ENCODE data around the gene CCNI.
"Not testable (repeated sequence)": the region's sequence is repeated elsewhere in the genome, so short reads cannot be mapped to it uniquely, and the experiment has no call there.

Gene CCNI

GRCh38 chr4:77037168-77037567, 38.6 kb downstream of the CCNI start:
- DNase-seq, result not testable (repeated sequence)

DNA sequence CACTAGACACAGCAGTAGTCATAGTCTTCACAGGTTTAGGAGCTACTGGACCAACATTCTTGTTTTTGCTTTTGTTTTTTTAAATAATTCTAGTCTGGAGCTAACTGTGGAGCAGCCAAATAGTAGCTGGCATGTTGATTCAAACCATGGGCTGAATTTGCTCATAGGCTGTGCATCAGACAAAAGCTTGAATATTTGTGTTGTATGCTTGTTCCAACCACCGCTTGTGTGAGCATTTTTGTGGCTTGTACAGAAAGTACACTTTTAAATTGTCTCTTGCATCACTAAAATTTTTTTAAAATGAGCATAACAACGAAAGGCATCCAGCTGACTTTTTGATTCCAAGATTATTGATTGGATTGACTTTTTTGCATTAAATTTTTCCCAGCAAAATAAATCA, 39.6 kb downstream of the CCNI start:
- no peak for DNase-seq

- DNase-seq, result no peak
These were observed 40.6 kb downstream of the CCNI start for GRCh38 chr4:77035153-77035552.

GRCh38 chr4:77031544-77031943, 44.2 kb downstream of the CCNI start:
- no peak for DNase-seq

DNA sequence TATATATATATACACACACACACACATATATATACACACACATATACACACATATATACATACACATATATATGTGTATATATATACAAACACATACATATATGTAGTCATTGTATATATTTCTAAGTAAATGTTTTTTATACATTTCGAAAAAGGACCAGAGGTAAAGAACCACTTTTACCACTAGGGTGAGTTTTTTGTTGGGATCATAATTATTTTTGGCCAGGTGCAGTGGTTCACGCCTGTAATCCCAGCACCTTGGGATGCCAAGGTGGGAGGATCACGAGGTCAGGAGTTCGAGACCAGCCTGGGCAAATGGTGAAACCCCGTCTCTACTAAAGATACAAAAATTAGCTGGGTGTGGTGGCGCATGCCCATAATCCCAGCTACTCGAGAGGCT, 46.0 kb downstream of the CCNI start:
- not testable (repeated sequence) for DNase-seq

DNA sequence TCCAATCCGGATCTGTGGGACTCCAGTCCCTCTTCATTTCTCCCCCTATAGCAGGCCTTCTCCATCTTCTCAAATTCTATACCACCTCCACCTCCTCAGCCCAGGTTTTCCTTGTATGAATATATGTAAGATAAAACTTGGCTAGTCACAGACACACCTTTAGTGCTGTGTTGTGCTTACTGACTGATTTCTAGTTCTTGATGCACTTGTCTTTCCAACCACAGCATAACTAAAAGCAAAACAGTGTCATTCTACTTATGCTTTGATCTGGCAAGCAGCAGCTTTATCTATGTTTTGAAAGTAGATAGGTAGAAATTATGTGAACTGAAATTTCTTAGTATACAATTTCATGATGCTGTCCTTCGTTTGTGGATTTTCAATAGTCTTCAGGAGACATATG, 47.5 kb downstream of the CCNI start:
- DNase-seq, result no peak

DNA sequence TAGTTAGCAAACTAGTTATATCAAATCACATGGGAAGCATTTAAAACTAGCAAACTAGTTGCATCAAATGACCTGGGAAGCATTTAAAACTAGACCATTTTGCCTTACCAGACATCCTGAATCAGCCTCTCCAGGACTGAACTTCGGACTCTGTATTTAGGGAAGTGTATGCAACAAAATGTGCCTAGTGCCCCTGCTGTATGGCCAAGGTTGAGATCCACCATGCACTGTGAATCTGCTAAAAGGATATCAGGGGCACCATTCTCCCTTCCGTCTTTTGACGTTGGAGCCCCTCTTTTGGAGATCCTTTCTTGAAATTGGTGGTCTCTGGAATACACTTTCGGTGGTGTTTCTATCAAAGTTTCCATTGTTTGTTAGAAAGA, 49.5 kb downstream of the CCNI start:
- no peak for DNase-seq

DNA sequence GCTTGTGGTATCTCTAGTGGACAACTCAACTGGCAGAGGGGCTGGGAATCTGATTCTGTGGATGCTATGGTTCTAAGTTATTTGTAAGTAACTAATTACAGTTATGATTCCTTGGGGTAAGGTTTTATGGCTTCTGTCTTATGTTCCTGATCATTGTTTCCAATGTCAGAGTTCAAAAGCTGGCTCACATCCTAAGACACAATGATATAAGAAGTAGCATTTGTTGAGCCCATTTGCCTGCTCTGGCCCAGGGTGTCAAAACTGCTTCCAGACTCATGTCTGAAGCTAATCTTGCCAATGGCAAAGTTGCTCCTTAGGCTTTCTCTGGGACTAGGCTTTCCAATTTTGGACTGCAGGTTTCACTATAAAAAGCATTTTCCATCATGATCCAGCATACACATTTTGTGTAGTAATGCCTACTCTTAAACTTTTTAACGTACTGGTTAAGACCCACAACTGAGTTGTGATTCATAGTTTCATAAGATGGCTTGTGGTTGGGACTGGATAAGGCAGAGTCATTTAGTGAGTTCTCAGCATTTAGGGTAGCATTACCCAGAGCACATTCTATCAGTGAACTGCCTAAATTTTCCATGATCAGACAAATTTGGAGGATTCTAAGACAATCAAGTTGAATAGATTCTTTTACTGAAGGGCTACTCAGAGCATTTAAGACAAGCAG, 50.0 kb downstream of the CCNI start:
- DNase-seq, result no peak

GRCh38 chr4:77023920-77024319, 51.9 kb downstream of the CCNI start:
- DNase-seq, result no peak

DNA sequence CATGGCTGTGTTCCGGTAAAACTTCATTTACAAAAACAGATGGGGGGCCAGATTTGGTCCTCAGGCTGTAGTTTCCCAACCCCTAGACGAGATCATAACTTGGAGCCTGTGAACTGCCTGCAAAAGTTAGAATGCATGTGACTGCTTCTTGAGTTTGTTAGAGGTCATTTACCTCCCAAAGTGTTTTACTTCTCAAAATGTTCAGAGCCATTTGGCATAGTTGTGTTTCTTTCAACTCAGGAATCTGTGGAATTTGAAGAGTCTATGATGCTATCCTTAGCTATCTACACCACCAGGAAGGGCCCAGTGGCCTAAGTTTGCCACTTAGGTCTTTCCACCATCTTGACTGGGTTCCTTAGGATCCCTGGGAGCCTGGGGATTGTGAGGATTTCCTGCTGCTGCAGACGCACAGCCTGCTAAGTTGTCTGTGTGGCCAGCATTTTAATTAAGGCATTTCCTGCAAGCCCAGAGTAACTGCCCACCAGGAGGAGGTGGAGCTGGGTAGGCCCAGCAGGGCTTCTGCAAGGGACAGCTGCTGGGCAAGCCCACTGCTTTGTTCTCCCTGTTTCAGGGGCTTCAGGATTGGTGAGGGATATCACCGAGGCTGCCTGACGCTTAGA, 53.1 kb downstream of the CCNI start:
- DNase-seq, result no peak

DNA sequence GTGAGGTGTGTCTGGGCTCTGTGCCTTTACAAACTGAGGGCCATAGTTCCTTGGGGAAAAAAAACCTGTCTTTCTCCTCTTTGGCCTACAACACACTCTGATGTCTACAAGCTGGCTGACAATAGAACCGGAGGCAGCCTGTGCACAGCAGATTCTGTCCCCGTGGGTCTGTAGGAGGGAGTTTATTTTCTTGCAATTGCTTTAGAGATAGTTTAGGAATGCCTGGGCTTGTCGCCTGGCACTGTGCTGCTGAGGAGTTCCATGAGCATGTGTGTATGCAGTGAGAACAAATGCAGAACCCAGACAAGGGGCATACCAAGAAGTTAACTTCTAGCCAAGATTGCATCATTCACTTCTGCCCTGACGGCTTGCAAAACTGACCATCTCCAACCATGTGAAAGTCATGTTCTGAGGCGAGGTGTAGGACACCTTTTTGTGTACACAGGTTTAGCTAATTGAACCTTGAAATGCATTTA, 54.1 kb downstream of the CCNI start:
- DNase-seq, result no peak

DNA sequence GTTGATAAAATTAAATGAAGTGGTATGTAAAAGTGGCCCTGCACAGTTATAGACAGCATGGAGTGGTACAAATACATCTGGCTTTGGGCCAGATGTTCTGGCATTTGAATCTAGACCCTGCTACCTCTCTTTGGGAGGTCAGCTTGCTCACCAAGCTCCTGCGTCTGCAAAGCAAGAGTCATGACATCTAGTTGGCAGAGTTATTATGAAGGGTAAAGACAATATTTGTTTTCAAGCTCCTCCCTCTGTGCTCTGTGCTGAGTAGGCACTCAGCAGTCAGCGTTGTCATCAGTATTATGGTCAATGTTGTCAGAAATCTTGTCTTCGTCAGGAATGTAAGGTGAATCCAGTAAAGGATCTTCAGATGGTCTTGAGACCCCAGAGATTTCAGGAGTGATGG, 55.8 kb downstream of the CCNI start:
- DNase-seq, result no peak

DNA sequence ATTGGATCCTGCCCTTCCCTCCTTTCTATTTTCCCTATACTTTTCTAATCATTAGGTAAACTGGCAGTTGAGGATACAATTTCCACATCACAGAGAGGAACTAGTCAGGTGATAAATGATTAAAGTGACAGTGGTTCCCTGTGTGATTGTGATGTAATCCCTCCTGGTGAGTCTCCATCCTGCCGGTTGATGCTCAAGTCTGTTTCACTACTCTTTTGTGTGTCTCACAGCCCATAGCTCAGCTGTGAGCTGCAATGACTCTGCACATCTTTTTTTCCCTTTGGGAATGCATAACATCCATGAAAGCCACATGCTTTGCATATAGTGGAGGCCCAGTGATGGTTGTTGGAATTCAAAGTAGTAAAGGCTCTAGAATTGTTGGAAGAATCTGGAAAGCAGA, 60.4 kb downstream of the CCNI start:
- DNase-seq, result no peak

GRCh38 chr4:77014256-77014655, 61.5 kb downstream of the CCNI start:
- DNase-seq, result no peak

DNA sequence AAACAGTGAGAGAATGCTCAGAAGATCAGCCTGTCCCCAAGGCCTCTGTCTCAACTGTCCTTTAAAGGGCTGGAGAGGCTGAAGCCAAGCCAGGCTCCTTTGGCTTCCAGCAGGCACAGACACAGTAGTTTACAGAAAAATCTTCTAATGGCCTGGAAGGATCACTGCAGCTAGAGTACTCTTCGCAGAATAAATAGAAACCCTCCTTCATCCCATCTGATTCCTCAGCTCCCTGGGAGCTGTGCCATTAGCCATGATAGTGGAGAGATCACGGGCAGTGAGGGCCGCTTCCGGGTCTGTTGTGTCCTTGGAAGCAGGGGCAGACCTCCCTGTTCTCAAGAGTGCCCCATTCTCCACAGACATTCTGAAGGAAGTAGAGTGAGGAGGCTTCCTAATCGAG, 63.1 kb downstream of the CCNI start:
- DNase-seq, result no peak

DNA sequence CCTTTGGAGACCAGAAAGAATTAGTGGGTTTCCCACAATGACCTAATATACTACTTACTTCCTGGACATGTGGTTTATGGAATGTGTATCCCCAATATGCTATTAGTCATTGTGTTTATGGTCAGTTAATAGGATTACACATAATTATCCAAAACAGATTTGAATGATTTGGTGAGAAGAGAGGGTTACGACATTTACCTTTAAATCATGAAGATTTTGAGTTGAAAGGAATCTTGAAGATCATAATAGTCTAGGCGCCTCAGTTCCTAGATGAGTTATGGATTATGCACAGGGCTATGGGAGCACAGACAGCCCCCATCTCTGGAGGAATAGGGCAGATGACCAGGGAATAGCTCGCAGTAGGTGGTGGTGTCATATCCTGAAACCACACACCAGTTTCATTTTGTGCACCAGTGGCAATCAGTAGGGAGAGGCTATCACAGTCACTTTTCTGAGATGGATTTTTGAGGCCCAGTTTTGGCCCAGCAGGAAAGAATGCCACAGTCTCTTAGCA, 64.9 kb downstream of the CCNI start:
- DNase-seq, result no peak

- no peak for DNase-seq
These were observed 66.2 kb downstream of the CCNI start for GRCh38 chr4:77009511-77010115.

- no peak for DNase-seq
These were observed 68.2 kb downstream of the CCNI start for GRCh38 chr4:77007358-77008230.

DNA sequence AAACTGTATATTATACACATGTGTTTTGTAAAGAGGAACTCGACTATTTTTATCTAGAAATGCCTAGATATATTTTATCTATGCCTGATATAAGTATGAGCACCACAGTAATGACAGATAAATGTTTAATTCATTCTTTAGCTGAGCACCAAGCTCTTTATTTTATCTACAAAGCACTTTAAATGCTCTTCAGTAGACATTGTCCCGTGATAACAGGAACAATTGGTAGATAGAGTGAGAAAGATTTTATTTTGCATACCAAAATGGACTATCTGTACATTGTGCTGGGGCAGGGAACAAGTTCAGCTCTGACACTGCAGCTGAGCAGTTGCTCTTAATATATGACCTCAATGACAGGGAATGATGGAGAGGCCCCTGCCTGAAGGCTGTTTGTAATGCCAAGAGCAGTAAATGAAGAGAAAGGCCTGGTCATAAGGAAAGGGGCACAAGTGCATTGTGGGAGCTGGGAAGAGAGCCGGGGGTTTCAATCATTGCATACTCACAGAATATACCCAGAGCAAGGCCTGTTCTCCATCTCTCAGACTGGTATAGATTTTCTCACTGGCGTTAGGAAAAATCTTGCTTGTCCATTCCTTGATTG, 68.9 kb downstream of the CCNI start:
- DNase-seq, result no peak

DNA sequence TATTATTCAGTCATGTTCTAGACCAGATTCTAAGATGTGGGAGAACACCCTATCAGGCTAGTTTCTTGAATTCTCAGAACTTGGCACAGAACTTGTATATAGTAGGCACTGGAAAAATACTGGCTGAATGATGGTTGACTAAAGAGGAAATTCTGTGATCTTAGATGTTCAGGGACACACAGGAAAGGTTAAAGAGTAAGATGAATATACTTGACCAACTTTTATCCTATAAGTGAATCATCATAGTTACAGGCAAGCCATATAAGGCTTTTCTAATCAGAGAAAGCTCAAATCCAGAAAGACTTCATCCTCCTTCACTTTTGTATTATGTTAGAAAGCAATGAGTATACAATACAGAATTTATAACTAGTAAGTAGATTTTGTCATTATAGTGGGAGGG, 72.4 kb downstream of the CCNI start:
- DNase-seq, result no peak

DNA sequence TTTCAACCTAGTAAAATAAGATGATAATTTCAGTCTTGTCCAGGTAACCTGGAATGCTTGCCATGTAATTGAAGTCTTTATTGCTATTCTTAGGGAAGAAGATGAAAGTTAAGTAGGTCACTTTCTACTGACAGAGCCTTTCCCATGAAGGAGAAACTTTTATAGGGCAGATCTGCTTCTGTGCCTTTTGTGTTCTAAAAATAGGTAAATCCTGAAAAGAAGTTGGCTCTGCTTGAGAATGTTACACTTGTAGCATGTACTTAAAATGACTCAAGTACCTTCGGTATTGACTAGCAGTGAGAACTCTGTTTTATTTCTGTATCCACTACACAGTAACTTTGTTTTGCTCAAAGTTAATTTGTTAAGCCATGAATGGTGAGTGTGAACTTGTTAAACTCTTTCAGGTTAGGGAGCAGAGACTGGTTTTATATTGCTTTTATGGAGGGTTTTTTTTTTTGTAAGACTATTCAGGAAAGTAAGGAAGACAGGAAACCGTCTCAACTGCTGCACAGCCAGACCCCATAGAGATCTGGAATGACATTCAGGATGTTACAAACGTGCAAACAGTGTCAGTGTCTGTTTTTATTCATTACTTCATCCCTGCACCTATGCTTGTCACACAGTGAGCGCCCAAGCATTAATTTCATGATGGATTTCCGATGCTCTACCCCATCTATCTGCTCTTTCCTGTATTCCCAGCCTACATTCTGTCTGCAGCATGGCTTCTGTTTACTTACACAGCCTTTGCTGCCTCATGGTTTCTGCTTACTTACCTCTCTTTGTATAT, 73.3 kb downstream of the CCNI start:
- no peak for DNase-seq

DNA sequence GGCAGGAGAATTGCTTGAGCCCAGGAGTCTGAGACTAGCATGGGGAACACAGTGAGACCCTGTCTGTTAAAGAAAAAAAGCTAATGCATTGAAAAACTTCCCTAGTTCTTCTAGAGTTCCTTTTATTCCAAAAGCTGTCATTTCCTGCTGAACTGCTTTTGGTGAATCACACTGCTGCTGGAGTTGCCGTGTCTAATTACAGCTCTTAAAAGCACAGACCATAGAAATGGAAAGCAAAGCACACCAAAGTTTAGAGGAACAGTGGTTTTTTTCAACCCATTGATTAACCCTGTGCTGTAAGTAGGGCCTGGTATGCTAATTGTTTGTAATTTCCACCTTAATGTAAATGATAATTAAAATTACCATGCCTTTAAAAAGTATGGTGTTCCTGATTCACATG, 73.9 kb downstream of the CCNI start:
- DNase-seq, result no peak
